Measurements from ENCODE around the gene MST1R.

GRCh38 chr3:49939858-49940666 is 36.4 kb upstream of the MST1R start, which contains the start of gene RBM6:
- no peak for TF ChIP-seq CTCF (IDR thresholded peaks at IDR 0.05; ENCODE audit: low read depth, low read length)
- peak; percentile 88 for TF ChIP-seq POLR2A (IDR thresholded peaks at IDR 0.05; ENCODE audit: extremely low read depth, insufficient read length)
- peak; percentile 91 for TF ChIP-seq MAX (IDR thresholded peaks at IDR 0.05; ENCODE audit: low read depth, low read length)
- peak; percentile 85 for TF ChIP-seq MYC (IDR thresholded peaks at IDR 0.05; ENCODE audit: low read depth, low read length)

Data from NB4 (cell line).